Measurements from ENCODE around the gene TRIP10.

- TF ChIP-seq, protein P1, sequence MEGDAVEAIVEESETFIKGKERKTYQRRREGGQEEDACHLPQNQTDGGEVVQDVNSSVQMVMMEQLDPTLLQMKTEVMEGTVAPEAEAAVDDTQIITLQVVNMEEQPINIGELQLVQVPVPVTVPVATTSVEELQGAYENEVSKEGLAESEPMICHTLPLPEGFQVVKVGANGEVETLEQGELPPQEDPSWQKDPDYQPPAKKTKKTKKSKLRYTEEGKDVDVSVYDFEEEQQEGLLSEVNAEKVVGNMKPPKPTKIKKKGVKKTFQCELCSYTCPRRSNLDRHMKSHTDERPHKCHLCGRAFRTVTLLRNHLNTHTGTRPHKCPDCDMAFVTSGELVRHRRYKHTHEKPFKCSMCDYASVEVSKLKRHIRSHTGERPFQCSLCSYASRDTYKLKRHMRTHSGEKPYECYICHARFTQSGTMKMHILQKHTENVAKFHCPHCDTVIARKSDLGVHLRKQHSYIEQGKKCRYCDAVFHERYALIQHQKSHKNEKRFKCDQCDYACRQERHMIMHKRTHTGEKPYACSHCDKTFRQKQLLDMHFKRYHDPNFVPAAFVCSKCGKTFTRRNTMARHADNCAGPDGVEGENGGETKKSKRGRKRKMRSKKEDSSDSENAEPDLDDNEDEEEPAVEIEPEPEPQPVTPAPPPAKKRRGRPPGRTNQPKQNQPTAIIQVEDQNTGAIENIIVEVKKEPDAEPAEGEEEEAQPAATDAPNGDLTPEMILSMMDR (conservative IDR thresholded peaks at IDR 0.05 in 1 of 2, IDR thresholded peaks at IDR 0.05 in 1 of 2; ENCODE audit: low read depth in 1 of 2, low read length in 2 of 2), result no peak
- no peak for TF ChIP-seq EZH2 (IDR thresholded peaks at IDR 0.05; ENCODE audit: low read length, missing control alignments)
These were observed 33.4 kb upstream of the TRIP10 start for GRCh38 chr19:6705931-6706632.

All from fibroblast of lung (primary cell).